Measurements from ENCODE around the gene MKNK2.

The MKNK2 gene

DNA sequence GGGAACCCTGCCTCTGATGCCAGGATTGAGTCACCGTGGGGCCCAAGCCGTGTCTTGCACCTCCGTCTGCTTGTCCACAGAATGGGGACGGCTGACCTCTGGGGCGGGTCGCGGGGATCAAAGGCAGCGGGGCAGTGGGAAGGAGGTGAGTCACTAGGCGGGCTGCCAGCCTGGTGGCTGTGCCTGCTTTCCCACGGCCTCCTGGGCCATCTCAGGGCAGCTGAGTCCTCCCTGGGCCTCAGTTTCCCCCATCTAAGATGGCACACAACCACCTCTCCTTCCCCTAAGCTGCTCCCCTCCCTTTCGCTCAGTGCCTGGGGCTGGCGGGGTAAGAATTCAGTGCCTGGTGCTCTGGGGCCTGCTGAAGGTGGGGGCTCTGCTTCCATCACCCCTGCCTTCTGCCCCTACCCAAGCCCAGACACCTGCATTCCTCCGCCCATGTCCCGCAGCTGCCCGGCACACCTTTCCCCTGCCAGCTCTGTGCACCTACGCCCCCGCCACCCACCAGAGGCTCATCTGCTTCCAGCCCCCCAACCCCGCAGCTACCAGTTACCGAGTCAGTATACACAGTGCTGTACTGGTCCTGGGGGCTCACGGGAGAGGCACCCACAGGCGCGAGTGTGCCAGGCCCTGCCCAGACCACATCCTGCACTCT lies 3.5 kb downstream of the MKNK2 start:
- H3K4me3 Mint-ChIP-seq: no peak overlapping the region
- H3K27me3 Mint-ChIP-seq: no peaks in the 10 kb centered on the region
- peaks cover 21% of the 10 kb centered on the region for H3K36me3 Mint-ChIP-seq
- peak overlapping the region; percentile 68 for H3K27ac Mint-ChIP-seq
- no peak for DNase-seq
- CTCF ChIA-PET: no interaction called here
- peaks cover 56% of the 10 kb centered on the region for H3K4me1 Mint-ChIP-seq
- no peaks in the 10 kb centered on the region for H3K9me3 Mint-ChIP-seq

DNA sequence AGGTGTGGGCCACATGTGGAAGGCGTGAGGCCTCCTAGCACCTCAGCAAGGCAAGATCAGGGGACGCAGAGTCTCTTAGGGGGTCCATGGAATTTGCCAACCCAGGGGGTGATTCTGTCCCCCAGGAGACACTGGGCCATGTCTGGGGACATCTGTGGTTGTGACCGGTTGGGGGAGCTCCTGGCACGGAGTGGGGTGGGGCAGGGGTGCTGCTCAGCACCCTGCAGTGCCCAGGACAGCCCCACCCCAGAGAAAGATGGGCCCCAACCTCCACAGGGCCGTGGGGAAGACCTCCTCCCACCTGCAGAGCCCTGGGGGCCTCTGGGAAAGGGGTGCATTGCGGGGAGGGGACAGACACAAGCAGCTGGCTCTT lies 4.0 kb downstream of the MKNK2 start:
- H3K4me1 Mint-ChIP-seq: peaks cover 56% of the 10 kb centered on the region
- CTCF ChIA-PET: no interaction called here
- H3K27ac Mint-ChIP-seq: no peak overlapping the region
- no peaks in the 10 kb centered on the region for H3K27me3 Mint-ChIP-seq
- H3K9me3 Mint-ChIP-seq: no peaks in the 10 kb centered on the region
- H3K36me3 Mint-ChIP-seq: peaks cover 23% of the 10 kb centered on the region
- no peak overlapping the region for H3K4me3 Mint-ChIP-seq
- DNase-seq: no peak

DNA sequence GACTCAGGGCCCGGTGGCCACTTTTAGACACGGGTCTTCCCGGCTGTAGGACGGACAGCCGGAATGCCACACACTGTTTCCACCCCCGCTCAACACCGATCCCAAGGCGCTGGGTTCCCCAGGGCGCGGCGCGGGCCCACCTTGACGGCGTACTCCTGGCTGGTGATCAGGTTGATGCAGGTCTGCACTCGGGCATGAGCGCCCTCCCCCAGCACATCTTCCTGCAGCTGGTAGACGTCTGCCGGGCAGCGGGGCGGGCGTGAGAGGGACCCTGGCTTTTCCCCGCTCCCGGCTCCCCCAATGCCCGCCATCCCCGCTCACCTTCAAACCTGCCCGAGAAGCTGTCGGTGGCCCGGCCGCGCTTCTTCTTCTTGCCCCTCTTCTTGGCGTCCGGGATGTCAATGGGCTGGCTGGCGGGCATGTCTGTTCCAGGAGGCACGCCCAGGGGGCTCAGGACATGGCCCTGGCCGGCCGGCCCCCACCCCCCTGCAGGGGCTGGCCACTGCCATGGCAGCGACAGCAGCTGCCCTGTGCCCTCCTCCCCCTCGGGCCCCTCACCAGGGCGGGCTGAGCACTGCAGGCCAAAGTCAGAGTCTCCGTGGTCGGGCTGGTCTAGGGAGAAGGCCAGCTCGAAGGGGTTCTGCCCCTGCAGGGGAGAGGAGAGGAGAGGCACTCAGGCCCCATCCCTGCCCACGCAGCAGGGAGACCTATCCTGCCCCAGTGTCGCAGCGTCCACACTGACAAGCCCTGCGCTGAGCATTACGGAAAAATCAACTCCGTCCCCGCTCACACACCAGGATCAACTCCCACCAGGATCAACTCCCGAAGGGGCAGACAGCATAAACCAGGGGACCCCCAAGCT lies 4.8 kb downstream of the MKNK2 start:
- no peak for DNase-seq
- Mint-ChIP-seq H3K4me1 (peaks cover 52% of the 10 kb centered on the region), H3K9me3 (no peaks in the 10 kb centered on the region), H3K36me3 (peaks cover 23% of the 10 kb centered on the region), H3K27me3 (no peaks in the 10 kb centered on the region), H3K27ac (no peak overlapping the region), H3K4me3 (no peak overlapping the region)
- CTCF ChIA-PET: no interaction called here

- DNase-seq: no peak
- Mint-ChIP-seq H3K27me3 (no peaks in the 10 kb centered on the region), H3K4me1 (peaks cover 57% of the 10 kb centered on the region), H3K36me3 (peaks cover 26% of the 10 kb centered on the region), H3K27ac (peak overlapping the region; percentile 33), H3K9me3 (no peaks in the 10 kb centered on the region), H3K4me3 (no peak overlapping the region)
- CTCF ChIA-PET: no interaction called here
Observed at GRCh38 chr19:2045501-2046045, 5.5 kb downstream of the MKNK2 start.

GRCh38 chr19:2044709-2045500 lies 6.1 kb downstream of the MKNK2 start:
- CTCF ChIA-PET: interaction anchor here (1.2 kb wide), 1 partner anchor 11 kb away, joined by 3 read pairs; no protein-coding TSS in a partner anchor
- H3K4me1 Mint-ChIP-seq: peaks cover 56% of the 10 kb centered on the region
- DNase-seq: no peak
- peak overlapping the region; percentile 89 for H3K27ac Mint-ChIP-seq
- no peaks in the 10 kb centered on the region for H3K9me3 Mint-ChIP-seq
- no peaks in the 10 kb centered on the region for H3K27me3 Mint-ChIP-seq
- H3K36me3 Mint-ChIP-seq: peaks cover 25% of the 10 kb centered on the region
- H3K4me3 Mint-ChIP-seq: no peak overlapping the region

DNA sequence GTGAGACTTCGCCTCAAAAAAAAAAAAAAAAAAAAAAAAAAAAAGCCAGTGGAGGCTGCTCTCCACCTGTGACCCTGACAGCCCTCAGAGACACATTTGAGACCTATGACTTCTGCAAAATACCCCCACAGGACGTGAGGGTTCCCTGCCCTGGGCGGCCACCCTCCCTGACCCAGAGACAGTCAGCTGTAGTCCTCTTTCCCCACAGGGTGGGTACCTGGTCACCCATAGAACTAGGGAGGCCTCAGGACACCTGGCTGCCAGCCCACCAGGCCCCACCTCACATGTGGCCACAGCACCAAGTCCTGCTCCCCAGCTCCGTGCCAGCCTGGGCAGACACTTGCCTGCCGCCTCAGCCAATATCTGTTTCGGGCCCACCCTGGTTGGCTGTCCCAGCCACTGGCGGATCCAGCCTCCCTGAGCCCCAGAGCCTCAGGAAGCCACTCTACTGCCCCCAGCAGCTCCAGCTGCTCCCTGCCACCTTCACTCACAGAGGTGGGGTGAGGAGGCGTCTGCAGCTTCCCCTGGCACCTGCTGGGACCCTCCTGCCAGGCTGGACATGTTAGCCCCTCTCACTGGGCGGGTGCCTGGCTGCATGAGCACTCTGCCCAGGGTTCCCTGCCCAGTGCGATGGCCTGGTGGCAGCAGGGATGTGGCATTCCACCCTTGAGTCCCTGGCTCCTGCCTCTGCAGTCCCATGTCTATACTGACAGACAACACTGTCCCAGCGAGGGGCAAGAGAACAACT lies 6.9 kb downstream of the MKNK2 start:
- DNase-seq: no peak
- Mint-ChIP-seq H3K27me3 (no peaks in the 10 kb centered on the region), H3K4me1 (peaks cover 50% of the 10 kb centered on the region), H3K9me3 (no peaks in the 10 kb centered on the region), H3K36me3 (peaks cover 22% of the 10 kb centered on the region), H3K27ac (peak overlapping the region; percentile 89), H3K4me3 (no peak overlapping the region)
- CTCF ChIA-PET: interaction anchor here (0.6 to 1.2 kb wide), 3 partner anchors 11 to 114 kb away, joined by 3 read pairs; no protein-coding TSS in a partner anchor

- DNase-seq: no peak
- H3K9me3 Mint-ChIP-seq: no peaks in the 10 kb centered on the region
- peak overlapping the region; percentile 89 for H3K27ac Mint-ChIP-seq
- peak overlapping the region; percentile 52 for H3K4me3 Mint-ChIP-seq
- H3K4me1 Mint-ChIP-seq: peaks cover 44% of the 10 kb centered on the region
- CTCF ChIA-PET: interaction anchor here (0.7 kb wide), 1 partner anchor 113 kb away, joined by 3 read pairs; no protein-coding TSS in a partner anchor
- H3K27me3 Mint-ChIP-seq: no peaks in the 10 kb centered on the region
- H3K36me3 Mint-ChIP-seq: peaks cover 25% of the 10 kb centered on the region
Observed at GRCh38 chr19:2043251-2043641, 7.8 kb downstream of the MKNK2 start.

DNA sequence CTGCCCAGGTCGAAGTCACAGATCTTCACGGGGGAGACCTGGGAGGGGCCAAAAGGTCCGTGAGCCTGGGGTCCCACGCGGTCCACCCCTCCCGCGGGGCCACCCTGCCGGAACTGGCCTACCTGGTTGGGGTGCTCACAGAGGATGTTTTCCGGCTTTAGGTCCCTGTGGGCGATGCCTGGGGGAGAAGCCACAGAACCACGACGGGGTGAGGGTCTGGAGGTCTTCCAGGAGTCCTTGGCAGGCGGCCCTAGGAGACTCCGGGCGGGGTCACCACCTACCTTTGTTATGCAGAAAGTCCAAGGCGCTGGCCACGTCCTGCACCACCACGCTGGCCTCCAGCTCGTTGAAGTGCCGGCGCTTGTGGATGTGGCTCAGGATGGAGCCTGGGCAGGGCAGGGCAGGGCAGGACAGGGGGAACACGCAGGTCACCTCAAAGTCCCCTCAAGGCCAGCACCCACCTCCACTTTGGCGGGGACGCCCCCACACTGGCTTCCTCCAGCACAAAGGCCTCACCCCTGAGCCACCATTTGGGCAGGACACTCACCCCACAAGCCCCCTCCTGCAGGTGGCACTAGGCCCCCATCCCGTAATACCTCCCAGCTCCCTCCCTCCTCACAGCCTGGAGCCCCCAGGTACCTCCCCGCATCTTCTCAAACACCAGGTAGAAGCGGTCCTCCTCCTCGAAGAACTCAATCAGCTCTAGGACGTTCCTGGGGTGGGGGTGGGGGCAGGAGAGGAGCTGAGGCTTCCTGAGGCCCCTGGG lies 8.4 kb downstream of the MKNK2 start:
- Mint-ChIP-seq H3K27me3 (no peaks in the 10 kb centered on the region), H3K4me1 (peaks cover 38% of the 10 kb centered on the region), H3K27ac (peak overlapping the region; percentile 89), H3K36me3 (peaks cover 28% of the 10 kb centered on the region), H3K9me3 (no peaks in the 10 kb centered on the region), H3K4me3 (peak overlapping the region; percentile 53)
- CTCF ChIA-PET: interaction anchor here (0.8 to 1.1 kb wide), 2 partner anchors 9 to 51 kb away, joined by 3 to 4 read pairs; no protein-coding TSS in a partner anchor
- peak; percentile 44 for DNase-seq

DNA sequence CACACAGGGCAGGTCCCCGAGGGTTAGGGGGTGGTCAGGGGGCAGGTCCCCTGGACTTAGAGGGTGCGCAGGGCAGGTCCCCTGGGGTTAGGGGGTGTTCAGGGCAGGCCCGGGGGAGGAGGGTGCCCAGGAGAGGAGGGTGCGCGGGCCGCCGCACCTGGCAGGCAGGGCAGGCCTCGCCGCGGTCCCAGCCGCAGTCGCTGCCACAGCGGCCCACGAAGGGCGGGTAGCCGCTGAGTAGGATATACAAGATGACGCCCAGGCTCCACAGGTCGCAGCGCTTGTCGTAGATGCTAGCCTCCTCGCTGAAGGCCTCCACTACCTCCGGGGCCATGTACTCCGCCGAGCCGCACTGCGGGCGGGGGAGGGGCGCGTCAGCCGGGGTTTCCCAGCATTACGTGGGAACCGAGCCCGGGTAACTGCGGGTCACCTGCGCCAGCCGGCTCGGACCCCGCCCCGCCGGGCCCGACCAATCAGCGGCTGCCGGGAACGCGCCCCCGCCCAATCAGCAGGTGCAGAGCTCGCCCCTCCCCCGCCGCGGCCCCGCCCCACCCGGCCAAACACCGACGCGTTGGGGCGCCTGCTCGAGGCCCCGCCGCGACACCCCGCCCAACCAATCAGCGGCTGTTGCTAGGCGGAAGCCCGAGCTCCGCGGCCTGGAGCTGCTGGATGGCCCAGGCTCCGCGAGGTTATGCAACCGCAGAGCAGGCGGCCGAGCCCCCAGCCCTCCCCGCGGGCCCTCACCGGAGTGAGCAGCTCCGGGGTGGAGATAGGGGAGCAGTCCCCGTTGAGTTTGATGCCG lies 9.2 kb downstream of the MKNK2 start:
- Mint-ChIP-seq H3K4me1 (peaks cover 33% of the 10 kb centered on the region), H3K27me3 (no peaks in the 10 kb centered on the region), H3K27ac (peak overlapping the region; percentile 89), H3K9me3 (no peaks in the 10 kb centered on the region), H3K36me3 (peaks cover 28% of the 10 kb centered on the region), H3K4me3 (peak overlapping the region; percentile 59)
- DNase-seq: peak; percentile 99
- CTCF ChIA-PET: interaction anchor here (0.7 to 1.1 kb wide), 3 partner anchors 10 to 112 kb away, joined by 3 to 4 read pairs (median 3); no protein-coding TSS in a partner anchor

GRCh38 chr19:2041433-2041682 lies 9.7 kb downstream of the MKNK2 start:
- CTCF ChIA-PET: no interaction called here
- H3K4me1 Mint-ChIP-seq: peaks cover 31% of the 10 kb centered on the region
- peak overlapping the region; percentile 59 for H3K4me3 Mint-ChIP-seq
- no peaks in the 10 kb centered on the region for H3K9me3 Mint-ChIP-seq
- no peaks in the 10 kb centered on the region for H3K27me3 Mint-ChIP-seq
- DNase-seq: no peak
- peak overlapping the region; percentile 89 for H3K27ac Mint-ChIP-seq
- peaks cover 27% of the 10 kb centered on the region for H3K36me3 Mint-ChIP-seq

DNA sequence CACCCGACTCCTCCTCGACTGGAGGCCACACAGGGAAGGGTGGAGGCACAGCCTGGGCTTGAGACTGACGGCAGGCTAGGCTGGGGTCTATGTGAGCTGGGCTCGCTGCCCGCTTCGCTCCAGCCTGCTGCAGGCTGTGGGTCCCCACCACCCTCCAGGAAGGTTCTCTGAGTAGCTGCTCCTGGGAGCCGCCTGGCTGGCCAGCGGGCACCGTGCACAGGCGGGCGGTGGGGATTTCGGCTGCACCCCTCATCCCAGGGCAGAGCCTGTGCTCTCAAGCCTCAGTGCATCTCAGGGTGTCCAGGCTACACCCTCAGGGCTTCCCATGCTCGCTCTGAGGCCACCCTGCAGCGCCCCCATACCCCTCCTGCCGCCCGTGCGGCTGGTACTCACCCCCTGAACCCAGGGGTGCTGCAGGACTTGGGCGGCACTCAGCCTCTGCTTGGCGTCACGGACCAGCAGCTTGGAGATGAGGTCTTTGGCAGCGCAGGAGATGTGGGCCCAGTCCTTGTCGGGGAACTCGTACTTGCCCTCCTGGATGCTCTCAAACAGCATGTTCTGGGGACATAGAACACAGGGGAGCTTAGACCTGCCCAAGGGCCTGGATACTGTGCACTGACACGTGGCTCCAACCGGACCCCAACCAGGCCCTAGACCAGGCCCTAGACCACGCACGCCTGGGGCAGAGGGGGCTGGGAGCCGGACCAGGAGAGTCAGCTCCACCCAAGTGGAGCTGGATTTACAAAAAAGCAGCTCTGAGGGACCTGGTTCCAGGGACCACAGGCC lies 10.2 kb downstream of the MKNK2 start:
- H3K4me3 Mint-ChIP-seq: peak overlapping the region; percentile 59

More for the DNA sequence above, 10.2 kb downstream of the MKNK2 start:
- Mint-ChIP-seq H3K27me3 (no peaks in the 10 kb centered on the region), H3K27ac (peak overlapping the region; percentile 89), H3K36me3 (peaks cover 27% of the 10 kb centered on the region), H3K4me1 (peaks cover 31% of the 10 kb centered on the region), H3K9me3 (no peaks in the 10 kb centered on the region)
- DNase-seq: no peak
- CTCF ChIA-PET: no interaction called here

Measured in activated naive CD4-positive, alpha-beta T cell treated with anti-CD3 and anti-CD28 coated beads, Interleukin-2, amount 10 ng/mL, durations not matched to agents 7 days and 5 days (primary cell).